RWPE1 (cell line): ENCODE data around the gene EDIL3.
A peak's percentile ranks its signal among the peaks of the same experiment; 100 is the strongest.

Experiments used
- CTCF ChIA-PET: fragments of 350-600 bp; sonication (Branson Sonifier 250); formaldehyde crosslinking; extraction: SDS; loops from one replicate; lab custom pipeline; 2021; lab: Yijun Ruan, JAX
- POLR2A ChIA-PET: fragments of 400-600 bp; formaldehyde crosslinking; extraction: SDS; loops from one replicate; lab custom pipeline; 2020; ENCODE audit warnings: antibody characterized with exemption; ENCODE audit not compliant: low non-redundant PET; lab: Yijun Ruan, JAX
- DNase-seq: peaks from one replicate; pipeline ENCODE4 v3.0.0; 2012; ENCODE audit warnings: low spot score
- H3K27ac ChIP-seq: fragments of 450-650 bp; 2 replicates; pipeline ENCODE4 v1.5.1; 2017
- CTCF ChIP-seq: fragments of 450-650 bp; conservative IDR thresholded peaks from 2 replicates; pipeline ENCODE4 v1.5.1; 2017; ENCODE audit warnings: low read depth, mild to moderate bottlenecking

The EDIL3 gene

GRCh38 chr5:83927140-83927733, 457.4 kb downstream of the EDIL3 start:
- ChIA-PET CTCF (interaction anchor here (0.6 to 1.5 kb wide), 23 partner anchors 9 to 1905 kb away, joined by 3 to 8 read pairs (median 4); no protein-coding TSS in a partner anchor), POLR2A (no interaction called here)
- peak; percentile 84 for TF ChIP-seq CTCF
- H3K27ac ChIP-seq: no peak overlapping the region
- DNase-seq: peak; percentile 57

DNA sequence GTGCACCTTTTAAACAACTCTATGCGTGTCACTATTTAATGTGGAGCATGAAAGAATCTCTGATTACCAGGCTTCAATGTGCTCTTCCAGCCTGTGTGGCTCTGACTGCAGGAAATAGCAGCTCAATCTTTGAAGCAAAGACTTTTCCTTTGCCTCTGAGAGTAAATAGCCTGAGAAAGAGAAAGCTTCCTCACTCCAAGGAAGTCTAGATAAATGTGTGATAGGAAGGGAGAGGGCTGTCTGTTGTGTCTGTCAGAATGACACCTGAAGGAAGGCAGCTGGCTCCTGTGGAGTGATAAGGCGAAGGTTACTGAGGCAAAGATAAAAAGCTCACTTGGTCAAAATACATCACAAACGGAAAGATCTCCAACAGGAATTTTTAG, 458.7 kb downstream of the EDIL3 start:
- TF ChIP-seq CTCF: no peak
- DNase-seq: no peak
- POLR2A ChIA-PET: no interaction called here
- CTCF ChIA-PET: no interaction called here
- no peak overlapping the region for H3K27ac ChIP-seq

GRCh38 chr5:83925321-83925954, 459.2 kb downstream of the EDIL3 start:
- H3K27ac ChIP-seq: no peak overlapping the region
- no peak for TF ChIP-seq CTCF
- no peak for DNase-seq
- ChIA-PET POLR2A (no interaction called here), CTCF (no interaction called here)

DNA sequence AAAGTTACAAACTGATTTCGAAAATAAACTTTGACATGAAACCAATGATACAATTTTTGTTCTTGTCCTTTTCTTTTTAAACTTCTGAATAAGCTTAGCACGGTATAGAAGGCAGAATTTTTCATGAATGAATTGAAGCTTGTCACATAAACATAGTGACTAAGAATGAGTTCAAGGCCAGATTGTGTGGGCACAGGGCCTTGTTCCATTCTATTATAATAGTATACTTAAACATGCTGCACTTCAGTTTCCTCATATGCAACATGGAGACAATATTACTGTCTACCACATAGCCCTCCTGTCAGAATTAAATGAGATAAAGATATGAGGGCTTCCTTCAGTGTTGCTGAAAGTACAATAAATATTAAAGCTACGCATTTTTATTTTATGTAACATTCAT, 459.8 kb downstream of the EDIL3 start:
- POLR2A ChIA-PET: no interaction called here
- no peak for TF ChIP-seq CTCF
- CTCF ChIA-PET: interaction anchor here (0.7 kb wide), 1 partner anchor 67 kb away, joined by 3 read pairs; no protein-coding TSS in a partner anchor
- DNase-seq: no peak
- H3K27ac ChIP-seq: no peak overlapping the region

GRCh38 chr5:83924171-83924570, 460.5 kb downstream of the EDIL3 start:
- DNase-seq: no peak
- ChIA-PET POLR2A (no interaction called here), CTCF (interaction anchor here (0.7 kb wide), 1 partner anchor 66 kb away, joined by 3 read pairs; no protein-coding TSS in a partner anchor)
- H3K27ac ChIP-seq: no peak overlapping the region
- no peak for TF ChIP-seq CTCF

DNA sequence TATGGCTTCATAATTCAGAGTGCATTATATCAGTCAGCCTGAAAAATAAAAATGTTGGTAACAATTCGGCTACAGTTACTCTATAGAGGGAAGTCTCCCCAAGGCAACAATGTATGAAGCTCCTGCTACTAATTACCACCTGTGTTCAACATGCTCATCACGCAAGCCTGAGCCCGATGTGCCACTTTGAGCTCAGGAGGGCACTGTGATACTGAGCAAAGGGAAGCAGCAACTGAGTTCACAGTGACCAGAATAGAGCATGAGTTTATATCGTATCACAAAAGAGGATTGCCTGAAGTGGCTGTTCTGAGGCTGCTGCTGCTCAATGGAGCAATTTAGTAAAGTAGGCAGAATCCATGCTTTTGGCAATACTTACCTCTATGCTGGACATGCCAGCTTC, 462.0 kb downstream of the EDIL3 start:
- POLR2A ChIA-PET: no interaction called here
- CTCF ChIA-PET: interaction anchor here (0.6 to 0.7 kb wide), 2 partner anchors 293 to 1955 kb away, joined by 3 read pairs; no protein-coding TSS in a partner anchor
- H3K27ac ChIP-seq: no peak overlapping the region
- no peak for TF ChIP-seq CTCF
- no peak for DNase-seq
